GM18867 (cell line): Measurements from ENCODE around the gene CHD8.

ENCODE experiments used
- ATAC-seq: cut with Tn5 transposase; IDR thresholded peaks from one replicate; pipeline ENCODE4 v1.9.1; 2021; ENCODE audit warnings: mild to moderate bottlenecking, moderate library complexity; ENCODE audit not compliant: unreplicated experiment

CHD8 gene

DNA sequence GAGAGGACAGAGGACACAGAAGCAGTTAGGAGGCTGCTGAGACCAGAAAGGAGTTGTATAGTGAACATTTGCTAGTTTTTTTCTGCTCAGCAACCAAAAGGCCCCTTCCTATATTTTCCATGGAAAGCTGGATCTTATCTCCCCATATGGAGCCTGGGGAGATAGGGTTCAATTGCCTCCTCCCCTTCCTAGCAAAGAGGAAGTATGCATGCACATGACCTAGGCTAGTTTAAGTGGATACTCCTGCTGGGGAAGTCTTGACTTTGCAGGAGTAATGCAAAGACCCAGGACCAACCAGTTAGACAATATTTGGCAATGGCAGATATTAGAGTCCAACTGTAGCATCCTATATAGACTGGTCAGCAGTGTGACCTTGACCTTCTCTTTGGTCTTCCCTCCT lies 15.1 kb downstream of the CHD8 start:
- no peak for ATAC-seq

DNA sequence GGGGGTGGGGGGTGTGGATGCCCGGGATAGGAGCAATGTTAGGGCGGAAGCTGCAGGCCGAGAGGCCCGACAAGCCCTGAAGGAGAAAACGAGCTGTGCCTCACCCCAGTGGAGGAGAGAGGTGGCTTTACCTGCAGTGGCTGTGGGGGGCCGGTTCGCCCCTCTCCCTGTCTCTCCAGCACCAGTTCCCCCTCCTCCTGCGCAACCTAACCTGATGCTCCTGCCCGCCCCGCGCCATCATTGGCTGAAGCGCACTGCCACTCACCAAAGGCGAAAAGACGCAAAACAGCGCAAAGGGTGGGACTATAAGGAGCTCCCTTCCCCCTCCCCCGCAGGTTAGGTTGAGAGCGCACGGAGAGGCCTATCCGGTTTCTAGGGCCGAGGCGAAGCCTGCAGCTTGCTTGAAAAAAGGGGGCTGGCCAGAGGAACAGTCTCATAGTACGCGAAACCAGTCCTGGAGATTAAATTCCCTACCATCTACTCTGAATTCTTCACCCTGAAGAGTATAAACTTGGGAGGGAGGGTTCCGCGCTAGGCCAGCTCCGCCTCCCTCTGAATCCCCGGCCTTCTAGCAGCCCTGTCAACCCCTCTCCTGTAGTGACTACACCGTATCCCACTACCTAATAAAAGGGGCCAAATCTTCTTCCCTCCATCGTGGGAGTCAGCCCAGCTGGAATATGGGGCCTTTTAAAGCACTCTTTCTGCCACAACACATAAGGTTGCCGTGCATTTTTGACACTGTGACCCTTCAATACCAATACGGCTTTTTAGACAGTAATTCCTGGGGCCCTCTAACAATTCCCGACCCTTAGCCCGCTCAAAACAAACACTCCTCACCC lies 18.6 kb downstream of the CHD8 start:
- peak; percentile 98 for ATAC-seq

DNA sequence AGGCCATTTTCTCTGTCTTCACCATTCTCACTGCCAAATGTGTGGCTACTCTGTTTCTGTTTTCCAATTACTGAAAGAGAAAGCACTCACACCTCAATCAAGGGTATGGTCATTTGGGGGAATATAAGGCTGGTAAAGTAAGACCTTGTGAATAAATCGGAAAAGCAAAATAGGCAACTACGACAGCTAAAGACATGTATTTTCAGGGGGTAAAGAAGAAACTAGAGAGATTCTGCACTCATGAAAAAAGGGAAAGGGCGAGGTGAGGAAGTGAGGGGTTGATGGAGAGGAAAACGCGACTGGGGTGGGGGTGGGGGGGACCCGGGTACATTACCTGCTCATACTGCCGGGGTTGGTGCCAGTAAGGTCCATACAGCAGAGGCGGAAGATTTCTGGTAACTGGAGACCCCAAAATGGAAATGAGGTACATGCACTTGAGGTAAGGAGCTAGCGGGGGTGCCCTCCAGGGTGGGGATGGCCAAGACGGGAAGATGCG lies 19.3 kb downstream of the CHD8 start:
- no peak for ATAC-seq

DNA sequence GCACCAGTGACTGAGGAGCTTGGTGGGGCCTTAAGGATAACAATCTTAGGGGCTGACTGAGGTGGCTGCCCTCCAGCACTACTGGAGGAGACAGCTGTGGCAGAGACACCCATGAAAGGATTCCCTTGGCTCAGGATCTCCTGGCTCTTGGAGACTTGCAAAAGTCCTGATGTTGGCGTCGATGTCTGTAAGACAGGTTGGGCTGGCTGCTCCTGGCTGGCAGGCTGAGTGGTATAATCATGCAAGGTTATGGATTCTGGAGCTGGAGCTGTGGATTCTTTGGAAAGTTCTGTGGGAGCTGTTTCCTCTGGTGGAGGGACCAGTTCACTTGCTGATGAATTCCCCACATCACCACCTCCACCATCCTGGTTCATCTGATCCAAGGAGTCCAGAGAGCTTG lies 24.8 kb downstream of the CHD8 start:
- ATAC-seq: no peak

DNA sequence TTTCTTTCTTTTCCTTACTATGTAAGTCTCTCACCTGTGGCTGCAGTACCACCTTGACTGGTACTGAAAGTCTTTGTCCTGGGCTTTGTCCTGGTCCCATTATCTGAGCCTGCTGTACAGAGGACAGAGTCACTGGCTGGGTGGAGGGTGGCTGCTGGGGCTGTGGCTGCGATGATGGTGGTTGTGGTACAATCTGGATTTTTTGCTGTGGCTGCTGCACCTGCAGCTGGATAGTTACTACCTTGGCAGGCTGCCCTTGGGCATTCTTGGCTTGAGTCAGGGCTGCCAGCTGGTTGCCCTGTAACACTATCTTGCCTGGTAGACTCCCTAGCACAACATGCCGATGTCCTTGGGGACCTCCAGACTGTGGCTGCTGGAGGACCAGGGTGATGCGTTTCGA lies 27.0 kb downstream of the CHD8 start:
- ATAC-seq: no peak

DNA sequence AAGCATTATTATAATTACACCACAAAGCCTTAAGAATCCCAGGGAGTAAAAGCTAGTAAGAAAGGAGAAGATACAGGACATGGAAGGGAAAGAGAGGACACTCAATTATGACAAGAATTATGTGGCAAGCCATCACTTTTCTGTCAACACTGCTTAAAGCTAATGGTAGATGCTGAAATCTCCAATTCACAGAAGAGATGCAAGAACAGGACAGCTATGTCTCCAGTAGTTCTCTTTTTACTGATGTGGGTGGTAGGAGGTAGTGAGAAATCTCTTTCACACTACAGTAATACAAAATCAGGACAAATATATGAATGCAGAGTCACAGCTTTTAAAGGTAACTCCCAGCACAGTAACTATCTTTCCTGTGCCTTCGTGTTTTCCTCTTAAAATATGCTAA lies 29.2 kb downstream of the CHD8 start:
- ATAC-seq: no peak

DNA sequence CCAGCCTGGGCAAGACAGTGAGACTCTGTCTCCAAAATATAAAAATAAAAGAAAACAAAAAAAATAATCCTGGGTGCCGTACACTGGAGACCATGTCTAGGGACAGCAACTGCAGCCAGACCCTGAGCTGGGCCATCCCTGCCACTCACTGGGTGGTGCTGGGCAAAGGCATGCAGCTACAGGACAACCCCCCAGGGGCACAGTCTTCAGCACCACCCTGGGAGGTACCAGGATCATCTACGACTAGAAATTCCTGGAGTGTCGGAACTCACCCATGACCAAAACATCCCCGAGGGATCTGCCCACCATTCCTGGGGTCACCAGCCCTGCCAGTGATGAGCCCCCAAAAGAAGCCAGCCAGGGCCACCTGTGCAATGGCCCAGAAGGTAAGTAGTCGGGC lies 36.4 kb downstream of the CHD8 start:
- ATAC-seq: no peak

DNA sequence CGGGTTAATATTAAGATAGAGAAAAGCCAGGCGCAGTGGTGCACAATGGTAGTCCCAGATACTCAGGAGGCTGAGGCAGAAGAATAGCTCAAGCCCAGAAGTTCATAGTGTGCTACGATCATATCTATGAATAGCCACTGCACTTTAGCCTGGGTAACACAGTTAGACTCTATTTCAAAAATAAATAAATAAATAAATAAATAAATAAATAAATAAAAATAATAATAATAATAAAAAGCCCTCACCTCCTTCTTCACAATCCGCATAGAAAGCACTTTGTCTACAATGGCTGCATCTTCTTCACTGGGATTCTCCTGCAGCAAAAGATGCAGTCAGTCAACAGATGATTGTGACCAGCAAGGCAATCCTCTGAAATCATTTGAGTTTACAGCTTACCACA lies 40.6 kb downstream of the CHD8 start:
- ATAC-seq: no peak

DNA sequence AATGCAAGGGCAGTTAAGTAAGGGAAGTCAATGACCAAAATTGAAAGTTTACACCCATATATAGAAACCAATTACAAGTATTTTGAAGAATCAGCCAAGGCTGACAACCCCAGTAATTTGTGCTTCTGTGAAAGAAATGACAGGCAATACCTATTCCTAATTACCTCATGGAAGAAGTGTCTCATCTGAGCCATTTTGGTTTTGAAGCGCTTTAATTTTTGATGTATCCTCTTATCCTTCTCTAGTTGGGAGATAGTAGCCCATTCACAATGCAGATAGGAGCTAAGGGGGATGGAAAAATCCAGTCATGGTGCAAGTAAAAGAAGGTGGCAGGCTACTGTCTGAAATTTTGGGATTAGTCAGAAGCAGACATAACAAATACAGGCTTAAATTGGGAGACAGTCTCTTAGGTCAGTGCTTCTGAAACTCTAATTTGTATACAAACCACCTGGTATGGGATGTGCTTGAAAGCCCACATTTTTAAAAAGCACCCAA lies 41.7 kb downstream of the CHD8 start:
- no peak for ATAC-seq

DNA sequence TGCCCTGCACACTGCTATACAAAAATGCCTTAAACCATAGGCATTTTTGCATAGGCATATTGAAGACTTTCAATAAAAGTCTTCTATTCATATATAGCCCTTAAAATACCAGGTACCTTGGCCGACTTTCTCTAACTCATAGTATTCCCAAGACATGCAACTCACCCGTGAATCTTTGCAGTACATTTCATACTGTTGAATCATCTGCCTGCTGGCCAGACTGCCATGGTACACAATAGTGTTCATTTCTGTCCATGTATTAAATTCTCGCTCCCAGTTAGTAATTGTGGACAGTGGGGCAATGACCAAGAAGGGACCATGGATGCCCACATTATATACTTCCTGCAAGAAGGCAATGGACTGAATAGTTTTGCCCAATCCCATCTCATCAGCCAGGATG lies 47.8 kb downstream of the CHD8 start:
- no peak for ATAC-seq

DNA sequence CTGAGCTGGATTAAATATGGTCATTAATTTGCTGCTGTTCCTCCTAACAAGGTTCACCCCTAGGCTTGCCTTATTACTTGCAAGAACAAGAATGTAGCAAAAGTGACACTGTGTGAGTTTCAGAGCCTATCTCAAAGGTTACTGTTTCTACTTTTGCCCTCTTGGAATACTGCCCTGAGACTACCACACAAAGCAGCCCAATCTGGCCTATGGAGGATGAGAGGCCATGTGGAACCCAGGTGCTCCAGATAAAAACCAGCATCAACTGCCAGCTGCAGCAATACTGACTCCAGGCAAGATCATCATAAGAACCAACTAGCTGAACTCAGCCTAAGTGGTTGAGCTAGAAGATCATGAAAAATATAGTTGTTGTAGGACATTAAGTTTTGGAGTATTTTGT lies 49.7 kb downstream of the CHD8 start:
- ATAC-seq: no peak

DNA sequence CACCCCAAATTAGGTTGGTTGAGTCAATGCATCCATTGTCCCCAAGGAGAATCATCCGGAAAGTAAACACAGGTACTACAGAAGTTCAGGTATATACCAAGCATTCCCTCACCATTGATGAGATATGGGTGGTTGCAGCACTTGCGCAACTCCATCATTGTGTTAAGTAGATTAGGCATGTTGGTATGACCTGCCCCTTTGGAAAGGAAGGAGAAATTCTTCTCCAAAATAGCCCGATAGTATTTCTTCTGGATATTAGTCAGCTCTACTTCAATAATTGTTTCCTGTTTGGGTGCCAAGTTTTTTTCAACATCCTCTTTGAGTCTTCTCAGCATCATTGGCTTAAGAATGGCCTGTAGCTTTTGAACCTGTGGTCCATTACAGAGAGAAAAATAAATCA lies 50.8 kb downstream of the CHD8 start:
- ATAC-seq: no peak

DNA sequence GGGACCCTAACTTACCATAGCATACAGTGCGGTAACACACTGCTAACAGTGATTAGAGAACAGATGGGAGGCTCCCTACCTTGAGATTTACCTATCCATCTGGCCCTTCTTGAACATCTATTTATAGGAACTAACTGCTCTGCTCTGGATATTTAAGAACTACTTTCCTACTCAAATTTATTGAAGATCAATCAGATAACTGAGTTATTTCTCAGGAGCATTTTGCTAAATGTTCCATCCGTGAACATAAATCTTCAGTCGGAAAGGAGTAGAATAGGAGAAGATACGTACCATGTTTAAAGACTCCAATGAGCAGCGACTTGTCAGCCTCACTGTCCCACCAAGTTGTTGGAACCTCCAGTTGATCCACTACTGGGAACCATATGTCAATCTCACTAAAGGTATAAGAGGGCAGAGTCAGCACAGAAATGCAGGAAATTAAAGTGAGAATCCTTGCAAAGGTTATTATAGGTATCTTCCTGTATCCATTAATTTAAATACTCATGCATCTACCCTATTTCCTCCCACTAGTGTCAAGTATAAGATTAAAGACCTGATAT lies 56.5 kb downstream of the CHD8 start:
- ATAC-seq: no peak

DNA sequence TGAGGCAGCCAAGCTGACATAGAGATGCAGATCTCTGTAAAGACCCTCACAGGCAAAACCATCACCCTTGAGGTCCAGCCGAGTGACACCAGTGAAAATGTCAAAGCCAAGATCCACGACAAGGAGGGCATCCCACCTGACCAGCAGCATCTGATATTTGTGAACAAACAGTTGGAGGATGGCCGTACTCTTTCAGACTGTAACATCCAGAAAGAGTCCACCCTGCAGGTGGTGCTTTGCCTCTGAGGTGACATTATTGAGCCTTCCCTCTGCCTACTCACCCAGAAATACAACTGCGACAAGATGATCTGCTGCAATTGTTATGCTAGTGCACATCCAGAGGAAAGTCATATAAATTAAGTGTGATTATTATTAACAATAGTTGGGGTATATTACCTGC lies 57.0 kb downstream of the CHD8 start:
- no peak for ATAC-seq

DNA sequence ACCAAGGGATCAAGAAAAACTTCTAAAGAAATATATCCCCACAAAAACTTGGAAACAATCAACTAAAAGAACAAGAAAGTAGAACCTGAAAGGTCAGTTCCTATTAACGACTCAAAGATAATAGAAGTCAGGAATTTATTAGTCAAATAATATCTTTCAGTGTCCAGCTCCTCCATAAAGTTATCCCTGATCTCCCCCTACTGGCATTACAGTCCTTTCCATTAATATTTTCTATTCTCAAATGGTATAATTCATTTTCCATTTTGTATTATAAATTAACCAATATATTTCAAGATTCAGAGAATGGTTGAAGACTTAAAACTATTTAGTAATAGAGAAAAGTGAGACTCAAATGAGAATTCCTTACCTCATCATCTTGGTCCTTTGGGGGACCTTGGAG lies 60.5 kb downstream of the CHD8 start:
- ATAC-seq: no peak

DNA sequence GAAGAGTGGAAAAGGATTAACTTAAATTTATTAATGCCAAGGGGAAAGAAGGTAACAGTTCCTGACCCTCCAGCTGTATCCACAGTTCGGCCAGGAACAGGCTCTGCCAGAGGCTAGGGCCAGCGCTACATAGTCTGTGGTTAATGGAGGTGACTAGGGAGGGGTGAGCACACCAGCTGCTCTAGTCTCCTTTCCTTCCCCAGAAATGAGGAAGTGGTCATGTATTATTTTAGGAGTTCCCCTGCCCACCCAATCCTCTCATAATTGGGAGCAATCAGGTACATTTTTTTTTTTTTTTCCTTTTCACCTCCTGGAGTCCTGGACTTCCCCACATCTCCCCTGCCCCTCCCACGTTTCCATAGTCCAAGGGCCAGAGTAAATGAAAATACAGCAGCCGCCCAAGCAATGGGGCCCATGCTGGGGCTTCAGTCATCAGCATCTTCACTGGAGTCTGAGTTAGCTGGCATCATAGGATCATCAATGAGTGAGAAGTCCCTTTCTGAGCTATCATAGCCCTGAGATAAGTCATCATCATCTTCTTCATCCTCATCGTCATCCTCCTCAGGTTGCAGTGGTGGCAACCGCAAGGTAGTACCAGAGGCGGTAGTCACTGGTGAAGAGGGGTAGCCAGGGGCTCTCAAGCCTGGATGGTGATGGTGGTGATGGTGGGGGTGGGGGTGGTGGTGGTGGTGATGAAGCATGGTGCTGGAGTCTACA lies 70.6 kb downstream of the CHD8 start:
- ATAC-seq: no peak

DNA sequence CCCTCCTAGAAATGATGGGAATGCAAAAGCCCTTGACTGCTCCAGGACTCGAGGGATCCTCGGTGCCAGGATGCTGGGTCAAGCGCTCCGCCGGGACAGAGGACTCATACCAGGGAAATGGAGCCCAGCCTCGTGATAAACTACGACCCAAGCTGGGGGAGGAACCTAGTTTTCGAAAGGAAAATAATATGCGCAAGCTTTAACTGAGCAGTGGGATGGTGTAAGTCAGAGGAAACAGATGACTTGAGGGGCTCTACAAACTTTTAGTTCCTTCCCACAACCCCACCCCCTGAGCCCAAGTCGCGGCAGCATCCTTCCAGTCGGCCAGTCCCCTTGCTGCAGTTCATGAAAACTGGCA lies 71.5 kb downstream of the CHD8 start:
- peak; percentile 11 for ATAC-seq

DNA sequence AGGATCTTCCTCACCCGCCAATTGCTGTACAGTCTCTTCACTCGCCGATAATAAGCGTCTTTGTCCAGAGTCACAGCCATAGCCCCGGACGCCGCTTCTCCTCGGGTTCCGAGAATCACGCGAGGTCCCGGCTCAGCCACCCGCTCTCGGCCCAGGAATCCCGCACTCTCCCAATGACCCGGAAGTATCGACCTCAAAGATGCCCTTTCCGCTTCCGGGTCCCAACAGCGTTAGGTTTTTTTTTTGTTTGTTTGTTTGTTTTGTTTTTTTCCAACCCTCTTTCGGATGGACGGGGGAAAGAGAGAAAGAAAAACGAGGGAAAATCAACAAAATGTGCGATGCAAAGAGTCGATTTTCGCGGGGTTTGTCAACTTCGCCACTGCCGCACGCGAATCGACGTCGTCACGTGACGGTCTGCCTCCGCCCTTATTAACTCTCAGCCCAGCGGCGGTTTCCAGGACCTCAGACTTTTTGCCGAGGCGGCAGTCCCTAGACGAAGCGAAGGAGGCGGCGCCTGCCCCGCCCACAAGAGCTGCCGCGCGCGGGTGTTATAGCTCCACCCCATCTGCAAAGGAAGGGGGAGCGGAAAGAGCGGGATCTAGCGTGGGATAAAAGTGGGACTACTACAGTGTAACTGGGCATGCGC lies 72.0 kb downstream of the CHD8 start, which contains the start of gene SUPT16H:
Gene SUPT16H (minus strand): TSS at position 172 of the 646 bp plus-strand sequence. CDS start 92 bp downstream, at position 80.
- peak; percentile 89 for ATAC-seq

DNA sequence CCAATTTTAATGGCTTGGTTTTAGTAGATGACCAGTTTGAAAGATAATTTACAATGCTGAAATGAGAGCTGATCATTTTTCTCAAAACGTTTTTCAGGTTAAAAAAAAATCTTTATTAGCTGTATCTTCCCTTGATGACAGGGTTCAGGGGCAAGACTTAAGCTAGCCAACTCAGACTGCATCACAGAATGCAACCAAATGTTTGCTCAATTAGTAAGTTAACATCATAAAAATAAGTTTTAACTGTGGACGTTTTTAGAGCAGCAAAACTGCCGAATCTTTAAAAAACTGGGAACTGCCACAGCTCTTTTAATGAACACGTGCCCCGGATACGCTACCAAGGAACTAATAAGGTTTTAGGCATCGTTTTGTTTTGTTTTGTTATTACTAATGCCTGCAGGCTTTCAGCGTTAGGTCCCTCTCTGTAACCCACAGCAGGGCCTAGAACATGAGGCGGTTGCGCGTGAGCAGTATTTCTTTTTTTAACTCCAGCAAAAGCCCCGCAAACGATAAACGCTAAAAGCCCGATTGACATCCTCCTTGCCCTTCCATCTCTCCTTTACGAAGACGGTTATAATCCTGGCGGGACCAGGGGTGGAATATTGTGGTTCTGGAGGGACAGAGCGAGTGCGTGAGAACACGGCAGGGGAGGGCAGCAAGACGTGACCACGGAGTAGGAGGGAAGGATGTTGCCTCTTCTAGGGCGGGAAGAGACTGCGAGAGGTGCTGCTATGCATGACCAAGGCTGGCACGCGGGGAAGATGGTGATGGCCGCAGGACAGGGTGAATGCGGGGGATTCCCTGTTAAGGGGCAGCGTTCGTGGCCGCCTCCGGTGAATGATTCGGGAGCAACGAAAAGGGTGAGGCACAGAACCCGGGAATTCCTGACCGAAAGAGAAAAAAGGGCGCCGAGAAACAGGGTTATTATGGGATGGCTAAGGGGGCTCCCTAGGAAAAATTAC lies 72.8 kb downstream of the CHD8 start:
- ATAC-seq: peak; percentile 30

DNA sequence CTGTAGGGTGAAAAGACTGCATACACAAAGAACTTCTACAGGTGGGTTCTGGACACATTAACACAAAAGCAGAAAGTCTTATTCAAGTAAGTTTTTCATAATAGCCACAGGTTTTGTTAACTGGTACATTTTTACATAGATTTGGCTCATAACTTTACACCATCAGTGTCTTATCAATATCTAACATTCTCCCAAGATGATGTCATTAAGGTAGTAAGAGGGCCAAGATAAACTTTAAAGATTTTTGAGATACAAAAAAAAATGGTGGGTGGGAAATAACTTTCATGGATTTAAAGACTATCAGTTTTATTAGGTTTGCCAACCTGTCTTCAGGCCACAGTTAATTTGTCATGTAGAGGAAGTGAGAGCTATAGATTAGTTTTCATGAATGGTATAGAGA lies 73.8 kb downstream of the CHD8 start:
- ATAC-seq: no peak
